Body of pancreas (tissue), 4 donors: ENCODE results near the gene PCCA.

Experiments
- CTCF ChIP-seq, 7 experiments: fragments of 450-650 bp in 4 of 7; fragments of 200-600 bp in 3 of 7; sonication (generic) in 3 of 7; IDR thresholded peaks; one replicate each; pipeline ENCODE4 v1.5.1; 2016 to 2019; ENCODE audit warnings: antibody characterized with exemption in 7 of 7
- POLR2A ChIP-seq, 3 donors: fragments of 450-650 bp; IDR thresholded peaks; one replicate each; pipeline ENCODE4 v1.6.1; 2016; ENCODE audit warnings: antibody characterized with exemption in 3 of 3, mild to moderate bottlenecking in 2 of 3

DNA sequence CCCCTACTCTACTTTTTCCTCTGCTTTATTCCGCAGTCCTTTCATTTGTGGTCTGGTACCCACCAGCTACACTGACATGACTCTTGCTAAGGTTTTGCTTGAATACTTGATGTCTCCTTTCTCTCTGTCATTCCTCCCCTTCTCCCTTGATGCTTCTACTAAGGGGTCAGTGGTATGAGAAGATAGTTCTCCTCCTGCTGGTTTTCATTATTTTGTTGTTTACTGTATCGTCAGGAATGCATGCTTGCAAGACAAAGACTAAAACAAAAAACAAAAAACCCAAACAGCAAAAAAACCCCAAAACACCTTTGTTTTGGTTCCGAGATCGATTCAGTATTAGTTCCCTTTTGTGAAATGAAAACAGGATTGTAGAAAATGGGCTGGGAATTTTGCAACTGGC, 59.5 kb downstream of the PCCA start:
- no peak for TF ChIP-seq CTCF (IDR thresholded peaks at IDR 0.05)
- no peak for TF ChIP-seq POLR2A (IDR thresholded peaks at IDR 0.05)
